CD14-positive monocyte (primary cell): ENCODE results near the gene ST6GALNAC3. TPM values are rescaled to one million over a fixed set of nuclear protein-coding genes. Genes with fewer than 3 reads are reported as not detected.

Experiments used
- DNase-seq, 3 donors: peaks; one replicate each; pipeline ENCODE4 v3.0.0-alpha.2; 2011 to 2022
- H2AFZ ChIP-seq: 2 replicates; pipeline ENCODE4 v1.6.0; 2012; ENCODE audit warnings: mild to moderate bottlenecking, low read depth, low read length, inconsistent platforms; ENCODE audit not compliant: insufficient read depth, poor library complexity, severe bottlenecking
- H3K27ac ChIP-seq, 2 donors: 1 replicate in 1 of 2; 2 replicates in 1 of 2; pipeline ENCODE4 v1.5.1; 2012 to 2013; ENCODE audit warnings: low read length in 2 of 2, control low read depth in 1 of 2, inconsistent platforms in 1 of 2, low read depth in 1 of 2, mild to moderate bottlenecking in 1 of 2
- H3K27me3 ChIP-seq, 2 donors: one replicate each; pipeline versions ENCODE4 v1.6.0 to v1.6.1; 2011 to 2013; ENCODE audit warnings: low read length in 2 of 2; ENCODE audit not compliant: control insufficient read depth in 2 of 2, insufficient read depth in 2 of 2
- H3K36me3 ChIP-seq, 2 donors: replicated peaks in 1 of 2; 1 replicate in 1 of 2; 2 replicates in 1 of 2; pipeline versions ENCODE4 v1.5.1 to v1.6.1; 2012 to 2013; ENCODE audit warnings: low read length in 2 of 2, control low read depth in 1 of 2, inconsistent platforms in 1 of 2, mild to moderate bottlenecking in 1 of 2; ENCODE audit not compliant: insufficient read depth in 2 of 2, control insufficient read depth in 1 of 2
- H3K4me1 ChIP-seq, 2 donors: 1 replicate in 1 of 2; 2 replicates in 1 of 2; pipeline versions ENCODE4 v1.5.1 to v1.6.1; 2012 to 2013; ENCODE audit warnings: low read length in 2 of 2, control low read depth in 1 of 2, inconsistent platforms in 1 of 2, mild to moderate bottlenecking in 1 of 2, moderate library complexity in 1 of 2; ENCODE audit not compliant: insufficient read depth in 2 of 2, control insufficient read depth in 1 of 2
- H3K4me2 ChIP-seq: replicated peaks from 2 replicates; pipeline ENCODE3; 2012; ENCODE audit warnings: low read length, moderate library complexity, mild to moderate bottlenecking; ENCODE audit not compliant: poor library complexity, severe bottlenecking; ENCODE audit errors: extremely low read depth
- H3K4me3 ChIP-seq, 3 experiments: fragments of 200-600 bp in 1 of 3; sonication (generic) in 1 of 3; replicated peaks in 1 of 3; 1 replicate in 2 of 3; 2 replicates in 1 of 3; pipeline ENCODE4 v1.5.1; 2011 to 2013; ENCODE audit warnings: low read length in 3 of 3, mild to moderate bottlenecking in 3 of 3, control low read depth in 2 of 3, low read depth in 2 of 3, inconsistent platforms in 1 of 3, moderate library complexity in 1 of 3
- H3K79me2 ChIP-seq: 2 replicates; pipeline ENCODE4 v1.6.0; 2012; ENCODE audit warnings: mild to moderate bottlenecking, control low read depth, inconsistent platforms, low read length, moderate library complexity; ENCODE audit not compliant: insufficient read depth
- H3K9ac ChIP-seq: 2 replicates; pipeline ENCODE4 v1.6.0; 2017; ENCODE audit warnings: low read length, mild to moderate bottlenecking; ENCODE audit not compliant: insufficient read depth, poor library complexity, severe bottlenecking
- H3K9me3 ChIP-seq, 2 donors: replicated peaks in 1 of 2; 1 replicate in 1 of 2; 2 replicates in 1 of 2; pipeline versions ENCODE4 v1.5.1 to v1.6.1; 2012 to 2013; ENCODE audit warnings: low read length in 2 of 2, control low read depth in 1 of 2; ENCODE audit not compliant: control insufficient read depth in 1 of 2, insufficient read depth in 1 of 2
- H4K20me1 ChIP-seq: 2 replicates; pipeline ENCODE4 v1.6.0; 2012; ENCODE audit warnings: mild to moderate bottlenecking, low read length, control low read depth, moderate library complexity; ENCODE audit not compliant: insufficient read depth
- H3K27ac Mint-ChIP-seq, 7 donors: one replicate each; pipeline ENCODE4 v1.8.0; 2020; ENCODE audit warnings: mild to moderate bottlenecking in 7 of 7, mixed read lengths in 7 of 7, moderate library complexity in 6 of 7, inconsistent platforms in 2 of 7
- H3K27me3 Mint-ChIP-seq, 3 donors: one replicate each; pipeline ENCODE4 v1.8.0; 2021 to 2022; ENCODE audit warnings: low read depth in 3 of 3, mild to moderate bottlenecking in 3 of 3, mixed read lengths in 3 of 3, moderate library complexity in 3 of 3, inconsistent platforms in 1 of 3
- H3K36me3 Mint-ChIP-seq, 2 donors: one replicate each; pipeline ENCODE4 v1.8.0; 2020; ENCODE audit warnings: mixed read lengths in 2 of 2, inconsistent platforms in 1 of 2, mild to moderate bottlenecking in 1 of 2
- H3K4me1 Mint-ChIP-seq: one replicate; pipeline ENCODE4 v1.8.0; 2020; ENCODE audit warnings: mild to moderate bottlenecking, mixed read lengths
- H3K4me3 Mint-ChIP-seq, 2 donors: one replicate each; pipeline ENCODE4 v1.8.0; 2020; ENCODE audit warnings: mild to moderate bottlenecking in 2 of 2, mixed read lengths in 2 of 2, moderate library complexity in 1 of 2
- H3K9me3 Mint-ChIP-seq, 7 donors: one replicate each; pipeline ENCODE4 v1.8.0; 2020 to 2022; ENCODE audit warnings: mixed read lengths in 7 of 7, mild to moderate bottlenecking in 6 of 7, moderate library complexity in 6 of 7, inconsistent platforms in 2 of 7
- WGBS: methylation state at CpG from one replicate; pipeline ENCODE4 v1.1.5; 2013; ENCODE audit warnings: missing lambda C conversion rate; ENCODE audit not compliant: insufficient coverage; 5-methylcytosine and 5-hydroxymethylcytosine counted together
- intact Hi-C, 2 donors: fragments of 100-400 bp; cut with micrococcal nuclease; formaldehyde crosslinking; loops; one replicate each; pipeline versions ENCODE4 v1.15.0 to v1.15.1; 2023
- polyA plus RNA-seq, 3 donors: library from polyadenylated mRNA; depleted of rRNA in 1 of 3; unstranded in 2 of 3; stranded (reverse) in 1 of 3; fragments of 300-500 nt in 2 of 3; fragments of >200 nt in 1 of 3; fragmentation: Illumina TruSeq in 2 of 3; gene quantifications; 1 replicate in 2 of 3; 2 replicates in 1 of 3; pipeline ENCODE4 v1.2.3, GENCODE V29; 2012 to 2021
- TF ChIP-seq, protein P1 (sequence below): fragments of 200-600 bp; IDR thresholded peaks from one replicate; pipeline ENCODE4 v1.8.0; 2022; ENCODE audit warnings: antibody characterized with exemption, mild to moderate bottlenecking

ST6GALNAC3 gene
- polyA plus RNA-seq, 3 donors, result 6.5 to 9.2 (median 7.6) TPM

DNA sequence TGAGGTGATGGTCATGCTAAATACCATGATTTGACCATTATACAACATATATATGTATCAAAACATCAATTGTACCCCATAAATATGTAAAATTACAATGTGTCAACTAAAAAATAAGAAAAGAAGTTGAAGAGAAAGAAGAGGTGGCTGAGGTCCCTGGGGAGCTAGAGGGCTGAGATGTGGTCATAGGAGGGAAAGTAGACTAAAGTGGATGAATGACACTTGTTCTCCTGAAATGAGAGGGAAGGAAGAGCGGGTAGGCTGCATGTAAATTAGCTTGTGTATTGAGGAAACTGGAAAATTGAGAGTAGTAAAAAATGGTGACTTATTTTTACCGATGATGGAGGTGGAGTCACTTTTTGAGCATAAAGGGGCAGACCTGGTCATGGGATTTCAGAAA is 117.0 kb downstream of the ST6GALNAC3 start:
- Histone ChIP-seq H3K4me2 (no peak overlapping the region), H3K4me3 (no peak overlapping the region), H3K79me2 (no peaks in the 10 kb centered on the region), H3K9ac (no peak overlapping the region), H2AFZ (no peak overlapping the region), H3K27me3 (no peaks in the 10 kb centered on the region), H3K27ac (no peak overlapping the region), H3K9me3 (no peaks in the 10 kb centered on the region), H3K4me1 (no peaks in the 10 kb centered on the region), H4K20me1 (no peaks in the 10 kb centered on the region), H3K36me3 (no peaks in the 10 kb centered on the region)
- Mint-ChIP-seq H3K9me3 (peaks cover 0 to 7% (median 0%) of the 10 kb centered on the region in 7 donors), H3K27me3 (no peaks in the 10 kb centered on the region), H3K4me1 (peaks cover 2% of the 10 kb centered on the region), H3K27ac (no peak overlapping the region), H3K36me3 (no peaks in the 10 kb centered on the region), H3K4me3 (no peak overlapping the region)
- intact Hi-C loops, result no loop called here
- TF ChIP-seq, protein P1, sequence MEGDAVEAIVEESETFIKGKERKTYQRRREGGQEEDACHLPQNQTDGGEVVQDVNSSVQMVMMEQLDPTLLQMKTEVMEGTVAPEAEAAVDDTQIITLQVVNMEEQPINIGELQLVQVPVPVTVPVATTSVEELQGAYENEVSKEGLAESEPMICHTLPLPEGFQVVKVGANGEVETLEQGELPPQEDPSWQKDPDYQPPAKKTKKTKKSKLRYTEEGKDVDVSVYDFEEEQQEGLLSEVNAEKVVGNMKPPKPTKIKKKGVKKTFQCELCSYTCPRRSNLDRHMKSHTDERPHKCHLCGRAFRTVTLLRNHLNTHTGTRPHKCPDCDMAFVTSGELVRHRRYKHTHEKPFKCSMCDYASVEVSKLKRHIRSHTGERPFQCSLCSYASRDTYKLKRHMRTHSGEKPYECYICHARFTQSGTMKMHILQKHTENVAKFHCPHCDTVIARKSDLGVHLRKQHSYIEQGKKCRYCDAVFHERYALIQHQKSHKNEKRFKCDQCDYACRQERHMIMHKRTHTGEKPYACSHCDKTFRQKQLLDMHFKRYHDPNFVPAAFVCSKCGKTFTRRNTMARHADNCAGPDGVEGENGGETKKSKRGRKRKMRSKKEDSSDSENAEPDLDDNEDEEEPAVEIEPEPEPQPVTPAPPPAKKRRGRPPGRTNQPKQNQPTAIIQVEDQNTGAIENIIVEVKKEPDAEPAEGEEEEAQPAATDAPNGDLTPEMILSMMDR, result no peak
- WGBS, result 96% methylated on average over 2 of the region's 2 CpGs
- DNase-seq, result no peak

DNA sequence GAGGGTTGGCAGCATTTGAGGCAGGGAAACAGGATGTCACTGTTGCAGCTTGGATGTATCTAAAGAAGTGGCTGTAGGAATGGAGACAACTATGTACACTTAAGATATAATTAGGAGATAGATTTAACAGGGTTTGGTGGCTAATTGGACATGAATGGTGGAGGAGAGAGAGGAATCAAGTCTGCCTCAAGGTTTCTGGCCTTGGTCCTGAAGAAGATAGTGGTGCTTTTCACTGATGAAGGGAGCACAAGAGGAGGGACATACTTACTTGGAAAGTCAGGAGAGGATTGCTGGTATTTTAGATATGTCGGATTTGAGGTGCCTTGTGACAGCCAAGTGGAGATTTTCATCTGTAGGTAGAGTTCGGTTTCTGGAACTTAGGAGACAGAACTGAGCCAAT is 123.9 kb downstream of the ST6GALNAC3 start:
- intact Hi-C loops, result no loop called here
- H3K9me3 ChIP-seq, result no peaks in the 10 kb centered on the region
- no peak for DNase-seq
- H3K9ac ChIP-seq, result no peak overlapping the region
- peaks cover 0 to 2% (median 2%) of the 10 kb centered on the region in 3 donors for H3K27me3 Mint-ChIP-seq
- H3K4me3 Mint-ChIP-seq, result no peak overlapping the region
- no peaks in the 10 kb centered on the region for H3K4me1 Mint-ChIP-seq
- 95% methylated on average over 2 of the region's 2 CpGs for WGBS
- H4K20me1 ChIP-seq, result no peaks in the 10 kb centered on the region
- no peaks in the 10 kb centered on the region for H3K36me3 ChIP-seq
- no peak overlapping the region for H2AFZ ChIP-seq
- no peak overlapping the region for H3K27ac Mint-ChIP-seq
- no peak overlapping the region for H3K4me3 ChIP-seq
- H3K9me3 Mint-ChIP-seq, result peaks cover 0 to 4% (median 2%) of the 10 kb centered on the region in 7 donors
- TF ChIP-seq, protein P1, result no peak
- H3K79me2 ChIP-seq, result no peaks in the 10 kb centered on the region
- no peak overlapping the region for H3K27ac ChIP-seq
- no peak overlapping the region for H3K4me2 ChIP-seq
- H3K27me3 ChIP-seq, result no peaks in the 10 kb centered on the region
- no peaks in the 10 kb centered on the region for H3K4me1 ChIP-seq
- H3K36me3 Mint-ChIP-seq, result no peaks in the 10 kb centered on the region
